Activated T-cell treated with anti-CD3 and anti-CD28 coated beads for 48 hours (primary cell): ENCODE measurements around the gene TEAD3.
"Not testable (repeated sequence)": the region's sequence is repeated elsewhere in the genome, so short reads cannot be mapped to it uniquely, and the experiment has no call there.

Experiments
- DNase-seq: peaks from one replicate; pipeline ENCODE4 v3.0.0-alpha.2; 2020; ENCODE audit warnings: low read depth

TEAD3 gene

GRCh38 chr6:35496841-35497570 lies at the start of gene TEAD3:
TSS of gene TEAD3 (minus strand) at chr6:35497079.
- DNase-seq, result peak; percentile 56

- DNase-seq, result no peak
These were observed 48.0 kb upstream of the TEAD3 start for GRCh38 chr6:35544769-35545361.

GRCh38 chr6:35543459-35544193 lies 46.7 kb upstream of the TEAD3 start:
- no peak for DNase-seq

DNA sequence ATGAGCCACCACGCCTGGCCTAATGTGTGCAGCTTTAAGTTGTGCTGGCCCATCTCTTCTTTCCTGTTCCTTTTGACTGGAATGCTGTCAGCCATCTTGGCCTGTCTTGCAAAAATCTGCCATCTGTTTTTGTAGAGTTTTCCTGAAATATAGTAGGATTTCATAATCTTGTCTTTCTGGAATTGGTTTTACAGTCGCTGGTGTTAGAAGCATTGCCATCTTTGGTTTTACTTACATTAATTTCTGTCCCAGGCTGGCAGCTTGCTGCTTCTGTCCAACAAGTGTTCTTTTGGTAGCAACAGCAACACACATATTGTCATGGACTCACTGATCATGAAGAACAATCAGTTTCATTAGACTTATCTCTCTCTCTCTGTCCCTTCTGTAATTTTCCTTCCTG lies 45.0 kb upstream of the TEAD3 start:
- no peak for DNase-seq

DNA sequence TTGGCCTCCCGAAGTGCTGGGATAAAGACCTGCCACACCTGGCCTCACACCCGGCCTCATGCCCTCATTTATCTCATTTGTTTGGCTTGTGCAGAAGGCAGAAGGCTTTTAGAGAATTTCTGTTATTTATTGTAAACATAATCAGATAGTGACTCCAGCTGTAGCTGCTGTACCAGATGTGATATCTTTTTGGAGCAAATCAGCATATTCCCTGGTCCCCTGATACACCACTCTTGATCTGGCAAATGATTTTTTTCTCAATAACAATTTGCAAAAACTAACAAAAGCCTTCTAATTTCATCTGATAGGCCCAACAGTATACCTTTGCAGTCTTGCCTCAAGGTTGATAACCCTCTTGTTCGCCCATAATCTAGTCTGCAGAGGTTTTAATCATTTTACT lies 42.3 kb upstream of the TEAD3 start:
- no peak for DNase-seq

GRCh38 chr6:35535847-35536246 lies 39.0 kb upstream of the TEAD3 start:
- not testable (repeated sequence) for DNase-seq

- DNase-seq, result no peak
These were observed 37.7 kb upstream of the TEAD3 start for GRCh38 chr6:35534407-35535170.

DNA sequence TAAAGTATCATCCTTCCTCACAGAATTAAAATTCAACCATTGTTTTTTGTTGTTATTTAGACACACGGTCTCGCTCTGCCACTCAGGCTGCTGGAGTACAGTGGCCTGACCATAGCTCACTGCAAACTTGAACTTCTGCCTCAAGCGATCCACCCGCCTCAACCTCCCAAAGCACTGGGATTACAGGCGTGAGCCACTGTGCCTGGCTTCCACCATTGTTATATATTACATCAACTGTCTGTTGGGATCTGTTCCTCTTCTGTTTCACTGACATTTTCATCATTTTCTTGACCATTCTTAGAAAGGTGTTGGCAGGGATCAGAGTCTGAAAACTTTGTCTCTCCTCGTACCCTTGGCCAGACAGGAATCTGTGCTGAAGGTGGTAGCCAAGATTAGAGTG lies 37.1 kb upstream of the TEAD3 start:
- no peak for DNase-seq

- no peak for DNase-seq
These were observed 35.2 kb upstream of the TEAD3 start for GRCh38 chr6:35532126-35532525.

- DNase-seq, result no peak
These were observed 27.6 kb upstream of the TEAD3 start for GRCh38 chr6:35524380-35525020.

GRCh38 chr6:35522660-35523658 lies 26.1 kb upstream of the TEAD3 start:
- DNase-seq, result peak; percentile 74

GRCh38 chr6:35522151-35522550 lies 25.3 kb upstream of the TEAD3 start:
- no peak for DNase-seq

DNA sequence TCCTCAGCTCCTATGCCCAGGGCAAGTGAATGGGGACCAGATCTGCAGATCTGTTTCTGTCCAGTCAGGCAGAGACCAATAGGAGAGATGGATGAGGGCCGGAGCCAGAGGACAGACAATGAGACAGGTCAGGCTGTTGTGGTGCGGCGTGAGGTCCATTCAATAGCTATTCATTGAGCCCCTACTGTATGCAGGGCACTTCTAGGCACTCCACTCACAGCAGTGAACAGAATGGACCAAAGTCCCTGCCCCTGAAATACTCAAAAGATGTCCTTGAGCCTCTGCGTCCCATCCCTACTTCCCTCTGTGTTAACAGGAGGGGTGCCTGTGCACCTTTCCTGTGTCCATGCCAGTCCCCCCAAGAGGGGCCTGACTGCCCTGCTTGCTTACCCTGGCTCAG lies 24.4 kb upstream of the TEAD3 start:
- no peak for DNase-seq

GRCh38 chr6:35519313-35520015 lies 22.6 kb upstream of the TEAD3 start:
- no peak for DNase-seq

GRCh38 chr6:35518566-35519312 lies 21.9 kb upstream of the TEAD3 start:
- no peak for DNase-seq

DNA sequence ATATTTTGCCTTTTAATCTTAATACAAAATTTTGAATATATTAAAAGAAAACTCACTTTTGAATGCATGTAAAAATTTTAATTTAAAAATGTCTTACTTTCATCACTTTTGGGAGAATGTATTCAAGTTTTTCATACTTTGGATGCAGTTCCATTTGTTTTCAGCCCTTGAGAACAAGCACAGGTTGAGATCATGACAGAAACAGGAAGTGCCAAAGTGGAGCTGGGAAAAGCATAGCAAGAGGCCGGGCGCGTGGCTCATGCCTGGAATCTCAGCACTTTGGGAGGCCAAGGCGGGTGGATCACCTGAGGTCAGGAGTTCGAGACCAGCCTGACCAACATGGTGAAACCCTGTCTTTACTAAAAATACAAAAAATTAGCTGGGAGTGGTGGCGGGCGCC lies 21.1 kb upstream of the TEAD3 start:
- DNase-seq, result not testable (repeated sequence)

DNA sequence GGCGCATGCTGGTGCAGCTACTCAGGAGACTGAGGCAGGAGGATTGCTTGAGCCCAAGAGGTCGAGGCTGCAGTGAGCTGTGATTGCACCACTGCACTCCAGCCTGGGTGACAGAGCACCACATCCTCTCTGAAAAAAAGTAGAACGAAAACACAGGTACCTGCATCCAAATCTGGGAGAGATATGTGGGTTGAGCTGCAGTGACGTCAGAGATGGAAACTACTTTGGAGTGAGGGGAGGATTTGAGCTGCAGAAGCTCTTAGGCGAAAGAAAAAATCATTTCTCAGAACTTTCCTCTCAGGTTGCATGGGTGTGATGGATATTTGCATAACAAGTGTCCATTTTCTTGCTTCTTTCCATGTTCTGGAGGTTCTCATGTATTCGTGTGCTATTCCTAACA lies 19.8 kb upstream of the TEAD3 start:
- no peak for DNase-seq

GRCh38 chr6:35515939-35516338 lies 19.1 kb upstream of the TEAD3 start:
- DNase-seq, result not testable (repeated sequence)

DNA sequence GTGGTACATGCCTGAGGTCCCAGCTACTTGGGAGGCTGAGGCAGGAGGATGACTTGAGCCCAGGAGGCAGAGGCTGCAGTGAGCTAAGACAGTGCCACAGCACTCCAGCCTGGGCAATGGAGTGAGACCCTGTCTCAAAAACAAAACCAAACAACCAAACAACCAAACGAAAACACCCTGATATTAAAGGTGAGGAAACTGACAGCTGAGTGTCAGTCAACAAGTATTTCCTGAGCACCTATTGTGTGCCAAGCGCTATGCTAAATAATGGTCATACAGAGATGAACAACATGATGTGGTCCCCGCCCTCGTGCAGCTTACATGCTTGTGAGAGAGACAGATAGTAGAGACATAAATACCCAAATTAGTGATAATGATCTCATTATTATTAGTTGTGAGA lies 17.7 kb upstream of the TEAD3 start:
- no peak for DNase-seq
